Measurements from ENCODE around the gene LCMT1.

DNA sequence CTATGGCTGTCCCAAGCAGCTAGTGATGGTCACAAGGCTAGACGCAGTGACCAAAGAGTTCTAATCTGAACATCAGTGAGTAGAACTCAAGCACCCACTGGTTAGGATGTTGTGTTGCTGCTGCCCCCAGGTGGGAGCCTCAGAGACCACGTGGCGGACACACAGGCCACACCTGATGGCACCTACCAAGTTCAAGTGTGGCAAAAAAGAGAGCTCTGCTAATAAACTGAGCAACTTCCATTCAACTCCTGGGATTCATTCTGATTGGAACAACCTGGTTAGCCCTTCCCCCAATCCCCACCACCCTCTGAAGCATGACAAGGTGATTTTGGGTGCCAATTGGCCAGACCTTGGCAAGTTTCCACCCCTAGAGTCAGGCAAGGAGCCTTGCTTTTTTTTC lies 3.5 kb upstream of the LCMT1 start:
- TF ChIP-seq, protein P1, sequence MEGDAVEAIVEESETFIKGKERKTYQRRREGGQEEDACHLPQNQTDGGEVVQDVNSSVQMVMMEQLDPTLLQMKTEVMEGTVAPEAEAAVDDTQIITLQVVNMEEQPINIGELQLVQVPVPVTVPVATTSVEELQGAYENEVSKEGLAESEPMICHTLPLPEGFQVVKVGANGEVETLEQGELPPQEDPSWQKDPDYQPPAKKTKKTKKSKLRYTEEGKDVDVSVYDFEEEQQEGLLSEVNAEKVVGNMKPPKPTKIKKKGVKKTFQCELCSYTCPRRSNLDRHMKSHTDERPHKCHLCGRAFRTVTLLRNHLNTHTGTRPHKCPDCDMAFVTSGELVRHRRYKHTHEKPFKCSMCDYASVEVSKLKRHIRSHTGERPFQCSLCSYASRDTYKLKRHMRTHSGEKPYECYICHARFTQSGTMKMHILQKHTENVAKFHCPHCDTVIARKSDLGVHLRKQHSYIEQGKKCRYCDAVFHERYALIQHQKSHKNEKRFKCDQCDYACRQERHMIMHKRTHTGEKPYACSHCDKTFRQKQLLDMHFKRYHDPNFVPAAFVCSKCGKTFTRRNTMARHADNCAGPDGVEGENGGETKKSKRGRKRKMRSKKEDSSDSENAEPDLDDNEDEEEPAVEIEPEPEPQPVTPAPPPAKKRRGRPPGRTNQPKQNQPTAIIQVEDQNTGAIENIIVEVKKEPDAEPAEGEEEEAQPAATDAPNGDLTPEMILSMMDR (IDR thresholded peaks at IDR 0.05; ENCODE audit: insufficient read depth, low read length): no peak
- TF ChIP-seq POLR2AphosphoS5 (IDR thresholded peaks at IDR 0.05; ENCODE audit: low read depth): no peak
